Astrocyte of the spinal cord (primary cell): Measurements from ENCODE around the gene SOCS3.

Source experiments
- DNase-seq: peaks from one replicate; pipeline ENCODE4 v3.0.0; 2011; ENCODE audit warnings: low read depth, low spot score
- H3K4me3 ChIP-seq: 2 replicates; pipeline ENCODE4 v1.5.1; 2011; ENCODE audit warnings: low read depth, mild to moderate bottlenecking, low read length, moderate library complexity
- in situ Hi-C: cut with HindIII; loops from 2 replicates; pipeline ENCODE4 v1.10.0; 2017; ENCODE audit warnings: low sequenced_read_pairs
- TF ChIP-seq, protein P1 (sequence below): IDR thresholded peaks from 2 replicates; pipeline ENCODE4 v1.5.1; 2012; ENCODE audit warnings: low read depth, mild to moderate bottlenecking, low read length, inconsistent platforms

SOCS3 gene

DNA sequence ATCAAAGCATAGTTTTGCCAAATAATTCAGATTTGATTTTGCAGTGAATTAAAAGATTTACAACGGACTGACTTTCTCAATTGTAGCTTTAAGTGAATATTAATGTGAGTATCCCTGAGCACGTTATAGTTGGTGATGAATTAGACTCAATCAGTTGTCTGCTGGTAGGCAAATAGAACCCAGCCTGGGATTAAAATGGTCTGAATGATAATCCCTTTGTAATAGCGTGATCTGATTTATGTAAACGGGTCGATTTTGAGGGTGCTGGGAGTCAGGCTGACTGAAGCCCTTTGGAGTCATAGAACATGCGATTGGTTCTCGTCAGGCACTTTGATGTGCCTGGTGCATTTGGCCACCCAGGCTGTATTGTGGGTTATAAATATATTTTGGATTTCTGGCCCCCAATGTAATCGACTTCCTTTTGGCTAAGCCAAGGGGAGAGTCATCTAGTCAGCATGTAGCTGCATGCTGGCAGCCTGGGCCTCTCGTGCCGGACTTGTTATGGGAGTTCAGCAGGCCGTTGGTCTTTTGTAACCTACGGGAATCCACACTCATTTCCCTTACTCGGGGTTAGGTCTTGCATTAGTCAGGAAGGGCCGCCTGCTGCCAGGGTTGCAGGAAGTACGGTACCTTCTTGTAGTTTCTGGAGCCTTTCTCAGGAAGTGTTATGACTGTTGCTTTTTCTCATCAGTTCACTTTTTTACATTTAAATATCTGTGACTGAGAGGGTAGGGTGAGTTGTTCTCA lies 24.0 kb upstream of the SOCS3 start:
- TF ChIP-seq, protein P1, sequence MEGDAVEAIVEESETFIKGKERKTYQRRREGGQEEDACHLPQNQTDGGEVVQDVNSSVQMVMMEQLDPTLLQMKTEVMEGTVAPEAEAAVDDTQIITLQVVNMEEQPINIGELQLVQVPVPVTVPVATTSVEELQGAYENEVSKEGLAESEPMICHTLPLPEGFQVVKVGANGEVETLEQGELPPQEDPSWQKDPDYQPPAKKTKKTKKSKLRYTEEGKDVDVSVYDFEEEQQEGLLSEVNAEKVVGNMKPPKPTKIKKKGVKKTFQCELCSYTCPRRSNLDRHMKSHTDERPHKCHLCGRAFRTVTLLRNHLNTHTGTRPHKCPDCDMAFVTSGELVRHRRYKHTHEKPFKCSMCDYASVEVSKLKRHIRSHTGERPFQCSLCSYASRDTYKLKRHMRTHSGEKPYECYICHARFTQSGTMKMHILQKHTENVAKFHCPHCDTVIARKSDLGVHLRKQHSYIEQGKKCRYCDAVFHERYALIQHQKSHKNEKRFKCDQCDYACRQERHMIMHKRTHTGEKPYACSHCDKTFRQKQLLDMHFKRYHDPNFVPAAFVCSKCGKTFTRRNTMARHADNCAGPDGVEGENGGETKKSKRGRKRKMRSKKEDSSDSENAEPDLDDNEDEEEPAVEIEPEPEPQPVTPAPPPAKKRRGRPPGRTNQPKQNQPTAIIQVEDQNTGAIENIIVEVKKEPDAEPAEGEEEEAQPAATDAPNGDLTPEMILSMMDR = no peak
- peak; percentile 99 for DNase-seq
- no peak overlapping the region for H3K4me3 ChIP-seq
- in situ Hi-C loops = no loop called here

DNA sequence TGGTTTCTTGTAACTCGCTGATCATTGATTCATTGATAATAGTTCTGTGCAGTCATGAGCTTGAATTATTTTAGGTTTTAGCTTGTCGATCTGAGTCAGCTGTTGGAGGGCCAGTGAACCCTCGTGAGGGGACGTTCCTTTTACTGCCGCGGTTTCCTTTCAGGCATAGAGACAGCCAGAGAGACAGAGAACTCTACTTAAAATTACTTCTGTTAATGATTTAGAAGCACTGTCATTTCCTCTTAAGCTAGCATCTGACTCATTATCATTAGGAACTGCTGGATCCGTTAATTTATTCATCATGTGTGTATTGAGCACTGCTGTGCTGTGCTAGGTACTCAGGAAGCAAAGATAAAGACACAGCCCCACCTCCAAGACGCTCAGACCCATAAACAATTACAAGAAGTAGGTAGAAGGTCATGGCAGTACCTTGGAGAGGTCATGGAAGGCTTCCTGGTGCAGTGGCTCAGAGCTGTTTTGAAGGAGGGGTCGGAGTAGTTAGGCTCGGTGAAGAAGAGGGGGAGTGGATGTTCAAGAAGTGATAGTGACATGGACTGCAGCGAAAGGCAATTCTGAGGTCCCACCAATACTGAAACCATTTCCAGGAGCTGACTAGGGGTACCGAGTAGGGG lies 21.8 kb upstream of the SOCS3 start:
- peak overlapping the region; percentile 15 for H3K4me3 ChIP-seq
- DNase-seq = peak; percentile 48
- in situ Hi-C loops = no loop called here
- TF ChIP-seq, protein P1 = no peak

DNA sequence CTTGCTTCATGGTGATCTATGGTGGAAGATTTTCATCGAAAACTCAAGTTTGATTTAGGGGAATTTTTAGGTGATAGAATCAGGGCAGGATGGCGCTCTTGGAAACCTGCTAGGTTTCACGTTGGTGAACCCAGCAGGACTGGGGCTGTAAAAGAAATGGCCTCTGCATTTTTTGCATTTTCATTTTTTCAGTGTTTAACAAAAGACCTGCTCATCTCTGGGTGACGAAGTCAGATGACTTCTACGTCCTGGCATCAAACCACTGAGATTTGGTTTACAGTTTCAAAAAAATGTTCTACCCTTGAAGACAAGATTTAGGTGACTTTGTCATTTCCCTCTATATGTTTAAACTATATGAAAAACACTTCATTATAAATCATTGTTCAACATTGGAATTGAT lies 20.5 kb upstream of the SOCS3 start:
- in situ Hi-C loops = no loop called here
- no peak for DNase-seq
- TF ChIP-seq, protein P1 = no peak
- H3K4me3 ChIP-seq = no peak overlapping the region

DNA sequence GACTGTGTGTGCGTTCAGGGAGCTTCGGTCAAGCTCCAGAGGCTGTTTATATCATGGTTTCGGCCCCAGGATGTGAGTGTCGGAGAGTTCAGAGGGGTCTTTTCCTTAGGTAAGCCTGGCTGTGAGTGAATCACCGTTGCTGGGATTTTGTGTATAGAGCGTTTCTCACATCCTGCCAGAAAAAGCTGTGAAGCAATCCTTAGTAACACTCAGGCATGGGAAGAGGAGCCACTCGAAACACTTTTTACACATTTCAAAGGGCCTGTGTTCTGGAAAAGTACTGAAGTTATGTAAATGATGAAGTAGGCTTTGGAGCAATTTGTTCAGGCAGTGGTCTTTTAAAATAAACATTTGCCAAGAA lies 19.2 kb upstream of the SOCS3 start:
- DNase-seq = peak; percentile 79
- in situ Hi-C loops = no loop called here
- TF ChIP-seq, protein P1 = no peak
- H3K4me3 ChIP-seq = peak overlapping the region; percentile 93

DNA sequence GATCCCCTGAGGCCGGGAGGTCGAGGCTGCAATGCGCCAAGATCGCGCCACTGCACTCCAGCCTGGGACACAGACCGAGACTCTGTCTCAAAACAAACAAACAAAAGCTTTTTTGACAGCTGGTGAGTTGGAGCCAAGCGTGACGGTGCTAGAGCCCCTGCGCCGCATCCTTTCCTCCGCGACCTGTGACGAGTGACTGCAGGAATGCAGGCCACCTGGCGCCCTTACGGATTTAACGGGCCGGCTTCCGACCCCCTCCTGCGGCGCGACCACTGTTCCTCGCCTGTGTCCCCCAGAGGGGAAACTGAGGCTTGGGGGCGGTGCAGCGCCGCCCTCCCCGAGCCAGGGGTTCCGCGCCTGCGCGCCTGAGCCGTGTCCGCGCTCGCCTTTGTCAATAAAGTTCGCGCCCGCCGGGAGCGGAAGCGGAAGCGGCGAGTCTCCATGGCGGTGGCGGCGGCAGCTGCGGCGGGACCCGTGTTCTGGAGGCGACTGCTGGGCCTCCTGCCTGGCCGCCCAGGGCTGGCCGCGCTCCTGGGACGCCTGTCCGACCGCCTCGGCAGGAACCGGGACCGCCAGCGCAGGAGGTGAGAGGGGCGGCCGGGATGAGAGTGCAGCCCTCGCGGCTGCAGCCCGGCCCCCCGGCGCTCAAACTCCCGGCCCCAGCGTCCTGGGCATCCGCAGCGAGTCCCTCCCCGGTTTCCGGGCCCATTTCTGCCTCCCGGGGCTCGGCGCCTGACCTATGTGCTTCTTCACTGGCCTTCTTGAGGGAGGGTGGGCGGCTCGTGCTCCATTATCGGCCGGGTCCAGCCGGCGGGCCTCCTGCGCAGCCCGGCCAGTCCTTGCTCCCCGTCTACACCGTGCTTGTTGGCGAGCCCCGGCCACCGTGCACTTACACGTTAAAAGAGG lies 18.6 kb upstream of the SOCS3 start, which contains the start of gene PGS1:
Gene PGS1 (plus strand): TSS at position 425 of the 906 bp plus-strand sequence. CDS start 17 bp downstream, at position 442.
- in situ Hi-C loops = no loop called here
- TF ChIP-seq, protein P1 = no peak
- peak; percentile 72 for DNase-seq
- H3K4me3 ChIP-seq = peak within 1 kb of the TSS; percentile 93

DNA sequence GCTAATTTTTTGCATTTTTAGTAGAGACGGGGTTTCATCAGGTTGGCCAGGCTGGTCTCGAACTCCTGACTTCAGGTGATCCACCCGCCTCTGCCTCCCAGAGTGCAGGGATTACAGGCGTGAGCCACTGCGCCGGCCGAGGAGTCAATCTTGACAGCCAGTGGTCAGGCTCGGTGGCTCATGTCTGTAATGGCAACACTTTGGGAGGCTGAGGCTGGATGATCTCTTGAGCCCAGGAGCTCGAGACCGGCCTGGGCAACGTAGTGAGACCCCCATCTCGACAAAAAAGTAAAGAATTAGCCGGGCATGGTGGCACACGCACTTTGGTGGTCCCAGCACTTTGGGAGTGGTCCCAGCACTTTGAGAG lies 18.0 kb upstream of the SOCS3 start:
- in situ Hi-C loops = no loop called here
- no peak for DNase-seq
- TF ChIP-seq, protein P1 = no peak
- H3K4me3 ChIP-seq = peak overlapping the region; percentile 93
